GM19463 (cell line): ENCODE results near the gene OR2B6.
"Not testable (repeated sequence)": the region's sequence is repeated elsewhere in the genome, so short reads cannot be mapped to it uniquely, and the experiment has no call there.

ENCODE experiments used
- ATAC-seq: cut with Tn5 transposase; IDR thresholded peaks from one replicate; pipeline ENCODE4 v1.9.1; 2021; ENCODE audit warnings: mild to moderate bottlenecking, moderate library complexity; ENCODE audit not compliant: unreplicated experiment

The OR2B6 gene

GRCh38 chr6:27956941-27957340, at the start of gene OR2B6:
Gene OR2B6, plus strand, starts transcription at chr6:27957241. Its CDS starts 0 bp downstream, at chr6:27957241.
- no peak for ATAC-seq

GRCh38 chr6:27908017-27908416, 49.0 kb upstream of the OR2B6 start:
- no peak for ATAC-seq

- ATAC-seq: no peak
Observed at GRCh38 chr6:27911956-27912446, 45.0 kb upstream of the OR2B6 start, which contains the start of gene OR2B2. Gene OR2B2, minus strand, starts transcription at chr6:27912396. Its CDS starts 77 bp downstream, at chr6:27912319.

- no peak for ATAC-seq
Observed at GRCh38 chr6:27922949-27923348, 34.1 kb upstream of the OR2B6 start.

GRCh38 chr6:27924179-27924578, 32.9 kb upstream of the OR2B6 start:
- no peak for ATAC-seq

- not testable (repeated sequence) for ATAC-seq
Observed at GRCh38 chr6:27928041-27928440, 29.0 kb upstream of the OR2B6 start.

GRCh38 chr6:27929930-27930329, 27.1 kb upstream of the OR2B6 start:
- ATAC-seq: not testable (repeated sequence)

GRCh38 chr6:27931209-27931608, 25.8 kb upstream of the OR2B6 start:
- ATAC-seq: no peak

GRCh38 chr6:27940766-27941165, 16.3 kb upstream of the OR2B6 start:
- ATAC-seq: no peak

GRCh38 chr6:27943072-27943471, 14.0 kb upstream of the OR2B6 start:
- not testable (repeated sequence) for ATAC-seq

- ATAC-seq: no peak
Observed at GRCh38 chr6:27948237-27948636, 8.8 kb upstream of the OR2B6 start.

- no peak for ATAC-seq
Observed at GRCh38 chr6:27951040-27951439, 6.0 kb upstream of the OR2B6 start.

- ATAC-seq: no peak
Observed at GRCh38 chr6:27957516-27957915, 475 bp downstream of the OR2B6 start.

GRCh38 chr6:27962506-27962905, 5.5 kb downstream of the OR2B6 start:
- no peak for ATAC-seq

GRCh38 chr6:27966044-27966443, 9.0 kb downstream of the OR2B6 start:
- ATAC-seq: no peak

- no peak for ATAC-seq
Observed at GRCh38 chr6:27966816-27967426, 9.9 kb downstream of the OR2B6 start.

- ATAC-seq: no peak
Observed at GRCh38 chr6:27970444-27970843, 13.4 kb downstream of the OR2B6 start.

- no peak for ATAC-seq
Observed at GRCh38 chr6:27972750-27973149, 15.7 kb downstream of the OR2B6 start.

GRCh38 chr6:27977387-27977786, 20.3 kb downstream of the OR2B6 start:
- no peak for ATAC-seq

GRCh38 chr6:27978705-27979104, 21.7 kb downstream of the OR2B6 start:
- ATAC-seq: no peak

GRCh38 chr6:27980111-27980510, 23.1 kb downstream of the OR2B6 start:
- ATAC-seq: no peak

- no peak for ATAC-seq
Observed at GRCh38 chr6:27986928-27987725, 30.1 kb downstream of the OR2B6 start.
